CD4-positive, alpha-beta T cell treated with Interleukin-17A for 1 hour (primary cell): ENCODE measurements around the gene TBC1D1.
A peak's percentile ranks its signal among the peaks of the same experiment; 100 is the strongest.
"Not testable (repeated sequence)": the region's sequence is repeated elsewhere in the genome, so short reads cannot be mapped to it uniquely, and the experiment has no call there.

Experiments used
- DNase-seq: peaks from one replicate; pipeline ENCODE4 v3.0.0-alpha.2; 2020

The TBC1D1 gene

DNA sequence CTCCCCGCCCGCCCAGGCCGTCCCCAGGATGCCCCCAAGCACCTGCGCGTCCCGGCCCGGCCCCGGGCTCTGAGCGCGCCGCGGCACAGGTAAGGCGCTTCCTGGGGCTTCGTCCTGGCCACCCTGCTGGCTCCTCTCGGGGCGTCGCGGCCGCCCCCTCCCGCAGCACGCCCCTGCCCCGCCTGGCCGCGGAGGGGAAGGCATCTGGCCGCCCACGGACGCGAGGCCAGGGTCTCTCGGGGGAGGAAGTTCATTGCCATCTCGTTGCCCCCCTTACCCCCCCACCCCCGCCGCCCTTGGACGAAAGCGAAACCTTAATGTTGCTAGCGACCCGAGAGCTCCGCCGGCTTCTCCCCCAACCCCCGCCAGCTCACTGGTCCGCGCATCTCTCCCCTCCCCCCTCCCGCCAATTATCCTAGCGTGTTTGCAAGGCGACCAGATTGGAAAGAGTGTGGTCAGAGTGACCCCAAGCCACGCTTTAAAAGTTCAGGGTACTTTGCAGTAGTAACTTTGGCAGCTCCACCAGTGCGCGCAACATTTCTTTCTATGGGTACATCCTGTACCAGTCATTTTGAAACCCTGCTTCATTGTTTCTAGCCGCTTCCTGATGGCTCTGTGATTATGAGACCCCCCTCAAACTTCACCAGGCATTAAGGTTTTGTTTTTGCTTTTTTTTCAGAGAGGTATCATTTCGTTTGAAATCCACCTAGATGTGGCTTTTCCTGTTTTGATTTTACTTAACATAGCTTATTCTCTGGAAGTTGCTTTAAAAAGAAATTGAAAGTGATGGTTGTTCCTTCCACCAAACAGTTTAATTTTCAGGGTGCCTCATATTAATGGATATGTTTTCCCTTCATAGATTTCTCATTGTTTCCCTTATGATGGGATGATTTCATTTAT is 626 bp downstream of the TBC1D1 start:
- DNase-seq = peak; percentile 65

DNA sequence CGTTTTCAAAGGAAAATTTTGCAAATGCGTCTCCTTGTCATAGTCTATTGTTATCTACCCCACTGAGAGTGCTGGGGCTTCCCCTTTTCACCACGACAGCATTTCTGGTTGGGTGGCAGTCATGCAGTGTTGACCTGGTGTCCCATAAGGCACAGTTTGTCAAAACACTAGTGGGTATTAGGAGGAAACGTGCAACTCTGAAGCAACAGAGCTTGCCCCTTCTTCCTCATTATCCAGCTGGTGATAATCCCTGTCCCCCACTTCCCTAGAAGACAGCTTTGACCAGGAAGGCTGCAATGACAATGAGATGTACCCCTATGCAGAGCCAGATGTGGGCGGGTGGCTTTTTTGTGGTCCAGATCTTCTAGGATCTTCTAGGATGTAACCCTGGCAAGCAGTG is 1.8 kb downstream of the TBC1D1 start:
- DNase-seq = peak; percentile 71

DNA sequence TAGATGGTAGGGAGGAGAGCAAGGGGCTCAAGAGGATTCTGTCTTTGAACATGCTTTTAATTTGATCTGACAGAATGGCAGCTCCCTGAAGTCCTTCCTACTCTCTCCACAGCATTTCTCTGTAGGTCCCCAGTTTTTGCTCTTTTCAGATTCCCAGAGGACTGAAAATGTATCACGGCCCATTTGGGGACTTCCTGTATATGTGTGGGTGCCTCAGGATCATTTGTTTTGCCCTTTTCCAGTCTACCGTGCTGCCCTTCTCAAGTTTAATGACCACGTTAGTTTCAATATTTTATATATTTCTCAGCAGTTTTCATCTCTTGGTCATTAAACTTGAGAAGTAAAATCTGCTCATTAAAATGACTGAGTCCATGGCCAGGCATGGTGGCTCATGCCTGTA is 2.3 kb downstream of the TBC1D1 start:
- no peak for DNase-seq

GRCh38 chr4:37895271-37895670 is 4.4 kb downstream of the TBC1D1 start:
- no peak for DNase-seq

GRCh38 chr4:37896206-37896860 is 5.4 kb downstream of the TBC1D1 start:
- DNase-seq = no peak

DNA sequence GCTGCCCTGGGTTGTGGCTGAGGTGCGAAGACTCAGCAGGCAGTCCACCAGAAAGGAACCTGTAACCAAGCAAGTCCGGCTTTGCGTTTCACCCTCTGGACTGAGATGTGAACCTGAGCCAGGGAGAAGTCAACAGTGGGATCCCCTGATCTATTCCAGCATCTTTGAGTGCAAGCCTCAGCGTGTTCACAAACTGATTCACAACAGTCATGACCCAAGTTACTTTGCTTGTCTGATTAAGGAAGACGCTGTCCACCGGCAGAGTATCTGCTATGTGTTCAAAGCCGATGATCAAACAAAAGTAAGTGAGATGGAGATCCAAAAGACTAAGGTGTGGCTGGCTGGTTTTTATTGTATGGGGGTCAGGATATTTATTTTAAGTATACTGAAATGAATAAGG is 11.3 kb downstream of the TBC1D1 start:
- no peak for DNase-seq

DNA sequence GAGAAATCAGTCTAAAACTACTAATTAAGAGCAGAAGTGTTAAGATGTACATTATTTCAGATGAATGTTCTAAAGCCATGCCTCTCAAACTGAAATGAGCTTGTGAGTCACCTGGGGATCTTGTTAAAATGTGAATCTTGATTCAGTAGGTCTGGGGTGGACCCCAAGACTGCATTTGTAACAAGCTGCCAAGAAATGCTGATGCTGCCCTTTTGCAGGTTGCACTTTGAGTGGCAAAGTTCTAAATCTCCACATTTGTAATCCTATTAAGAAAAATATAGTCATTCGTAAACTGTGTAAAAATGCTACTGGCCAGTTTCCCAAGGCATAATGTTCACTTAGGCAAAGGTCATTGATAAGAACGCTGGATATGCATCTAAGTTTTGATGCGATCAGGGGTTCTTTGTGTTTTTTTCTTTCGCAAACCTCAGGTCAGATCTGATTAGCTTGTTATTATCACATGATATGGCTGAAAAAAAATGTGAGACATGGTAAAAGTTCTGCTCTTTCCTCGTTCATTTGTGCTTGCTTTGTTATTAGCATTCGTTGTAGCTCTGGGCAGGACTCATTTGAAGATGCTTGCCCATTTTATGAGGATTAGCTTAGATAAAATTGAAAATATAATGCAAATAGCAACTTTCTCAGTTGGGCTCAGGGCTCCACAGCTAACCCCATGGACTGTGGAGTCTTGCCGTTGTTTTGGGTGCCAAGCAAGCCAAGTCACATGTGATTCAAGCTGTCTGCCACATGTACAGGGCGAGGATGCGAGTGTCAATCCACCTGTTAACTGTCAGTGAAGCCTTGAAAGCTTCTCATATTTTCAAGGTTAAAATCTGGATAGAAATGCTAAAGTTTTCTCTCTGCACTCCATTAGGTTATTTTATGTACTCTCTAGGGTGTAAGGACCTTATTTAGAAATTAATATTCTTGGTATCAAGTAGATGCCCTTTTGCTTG is 12.1 kb downstream of the TBC1D1 start:
- no peak for DNase-seq

GRCh38 chr4:37903901-37904300 is 13.0 kb downstream of the TBC1D1 start:
- DNase-seq = no peak

DNA sequence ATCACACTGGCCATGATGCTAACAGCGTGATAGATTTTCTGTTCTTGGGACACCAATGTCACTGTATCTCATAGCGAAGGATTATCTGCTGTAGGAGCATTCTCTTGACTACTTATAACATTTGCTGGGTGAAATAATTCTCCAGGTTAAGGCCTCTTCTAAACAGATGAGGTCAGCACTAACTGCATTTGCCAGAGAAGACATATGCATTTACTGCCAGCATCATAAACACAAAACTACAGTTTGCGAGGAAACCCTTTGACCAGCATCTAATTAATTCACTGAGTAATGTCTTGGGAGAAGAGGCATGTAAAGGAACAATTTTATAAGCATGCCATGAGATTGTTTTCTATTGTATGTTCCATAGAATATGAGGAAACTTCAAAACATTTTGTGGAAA is 13.9 kb downstream of the TBC1D1 start:
- no peak for DNase-seq

- no peak for DNase-seq
Measured at GRCh38 chr4:37905533-37906169, 14.8 kb downstream of the TBC1D1 start.

DNA sequence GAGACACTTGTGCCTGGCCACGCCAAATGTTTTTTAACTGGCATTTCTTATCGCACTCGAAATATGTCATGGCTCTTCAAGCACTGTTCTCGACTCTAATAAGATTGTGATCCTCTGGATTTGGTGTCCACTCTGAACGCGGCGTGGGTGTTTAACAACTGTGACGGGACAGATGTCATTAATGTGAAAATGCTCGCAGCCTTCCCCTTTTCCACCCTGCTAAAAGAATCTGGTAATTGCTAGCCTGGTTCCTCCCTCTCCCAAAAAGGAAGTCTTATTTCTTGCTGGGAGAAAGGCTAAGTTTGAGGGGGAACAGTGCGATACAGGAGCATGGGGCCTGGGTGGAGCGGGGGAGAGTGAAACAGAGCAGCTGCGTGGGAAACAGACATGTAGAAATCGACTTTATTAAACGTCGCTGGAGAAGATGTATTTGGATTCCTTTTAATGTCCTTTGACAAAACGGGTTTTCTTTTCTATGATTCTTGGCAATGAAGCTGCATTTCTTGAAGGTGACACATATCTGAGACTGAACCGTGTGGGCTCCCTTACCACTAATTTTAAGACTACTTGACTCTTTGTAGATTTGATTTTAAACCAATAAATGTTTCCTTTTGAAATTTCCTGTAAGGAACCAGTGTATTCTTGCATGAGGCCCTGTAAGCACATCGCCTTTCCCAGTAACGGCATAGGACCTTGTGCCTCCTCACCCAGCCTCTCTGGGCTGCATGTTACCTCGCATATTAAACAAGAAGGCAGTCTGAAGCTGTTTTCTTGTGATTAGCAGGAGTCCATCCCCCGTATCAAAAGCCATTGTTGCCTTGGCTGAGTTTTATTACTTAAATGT is 17.8 kb downstream of the TBC1D1 start:
- DNase-seq = no peak

GRCh38 chr4:37909332-37910090 is 18.6 kb downstream of the TBC1D1 start:
- DNase-seq = no peak

DNA sequence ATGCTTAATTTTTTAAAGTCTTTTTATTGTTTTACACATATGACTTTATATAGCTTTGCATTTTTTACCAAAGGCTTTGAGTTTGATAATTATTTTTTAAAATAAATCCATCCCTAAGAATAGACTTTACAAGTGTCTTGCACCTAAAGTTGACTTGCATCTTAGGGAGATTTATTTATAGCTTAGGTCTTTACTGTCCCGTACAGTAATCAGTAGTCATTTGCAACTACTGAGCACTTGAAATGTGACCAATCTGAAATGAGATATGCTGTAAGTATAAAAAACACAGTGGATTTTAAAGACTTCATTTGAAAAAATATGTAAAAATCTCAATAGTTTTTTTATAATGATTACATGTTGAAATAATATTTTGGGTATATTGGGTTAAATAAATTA is 19.2 kb downstream of the TBC1D1 start:
- no peak for DNase-seq

DNA sequence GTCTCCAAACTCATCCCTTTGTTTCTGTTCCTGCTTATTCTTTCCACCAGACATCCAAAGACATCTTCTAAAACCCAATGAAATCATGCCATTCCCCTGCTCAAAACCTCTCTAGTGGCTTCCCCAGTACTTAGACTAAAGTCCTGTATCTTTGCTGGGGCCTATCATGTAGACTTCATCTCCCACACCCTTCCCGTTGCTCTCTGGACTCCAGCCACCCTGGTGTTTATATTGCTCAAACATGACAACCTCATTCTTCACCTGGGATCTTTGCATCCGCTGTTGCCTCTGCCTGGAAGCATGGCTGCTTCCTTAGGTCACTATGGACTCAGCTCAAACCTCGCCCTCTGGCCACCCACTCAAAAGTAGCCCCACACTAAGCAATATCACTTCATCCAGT is 23.7 kb downstream of the TBC1D1 start:
- no peak for DNase-seq

DNA sequence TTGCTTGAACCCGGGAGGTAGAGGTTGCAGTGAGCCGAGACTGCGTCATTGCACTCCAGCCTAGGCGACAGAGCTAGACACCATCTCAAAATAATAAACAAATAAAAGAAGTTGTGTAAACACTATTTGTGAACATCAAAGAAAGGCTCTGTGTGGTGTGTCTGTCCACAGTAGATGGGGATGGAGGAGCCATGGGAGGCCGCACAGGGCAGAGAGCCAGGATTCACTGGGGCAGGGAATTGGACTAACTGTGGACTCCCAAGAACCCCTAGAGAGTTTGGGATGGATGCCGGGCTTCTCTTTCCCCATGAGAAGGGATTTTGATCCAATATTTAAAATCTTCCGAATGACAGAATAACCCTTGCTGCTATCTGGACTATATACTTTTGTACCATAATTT is 26.5 kb downstream of the TBC1D1 start:
- DNase-seq = no peak

- DNase-seq = no peak
Measured at GRCh38 chr4:37918653-37919052, 27.8 kb downstream of the TBC1D1 start.

DNA sequence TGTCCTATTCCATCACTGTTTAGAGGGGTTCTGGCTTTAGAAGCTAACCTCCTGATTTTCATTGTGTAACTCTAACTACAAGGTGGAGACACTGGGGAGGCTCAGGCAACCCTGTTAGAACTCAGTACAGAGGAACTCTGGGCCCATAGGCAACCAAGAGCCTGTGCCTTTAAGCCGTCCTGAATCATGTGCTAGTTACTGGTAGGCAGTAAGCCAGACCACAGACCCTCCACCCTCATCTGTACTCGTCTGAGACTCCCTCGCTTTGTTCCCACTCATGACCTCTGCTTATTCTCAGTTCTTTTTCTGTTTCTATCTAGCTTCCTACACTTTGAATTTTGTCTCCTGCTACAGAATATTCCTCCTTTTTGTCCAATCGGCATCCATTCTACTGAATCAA is 31.4 kb downstream of the TBC1D1 start:
- no peak for DNase-seq

DNA sequence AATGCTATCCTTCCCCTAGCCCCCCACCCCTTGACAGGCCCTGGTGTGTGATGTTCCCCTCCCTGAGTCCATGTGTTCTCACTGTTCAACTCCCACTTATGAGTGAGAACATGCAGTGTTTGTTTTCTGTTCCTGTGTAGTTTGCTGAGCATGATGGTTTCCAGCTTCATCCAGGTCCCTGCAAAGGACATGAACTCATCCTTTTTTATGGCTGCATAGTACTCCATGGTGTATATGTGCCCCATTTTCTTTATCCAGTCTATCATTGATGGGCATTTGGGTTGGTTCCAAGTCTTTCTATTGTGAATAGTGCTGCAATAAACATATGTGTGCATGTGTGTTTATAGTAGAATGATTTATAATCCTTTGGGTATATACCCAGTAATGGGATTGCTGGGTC is 32.2 kb downstream of the TBC1D1 start:
- DNase-seq = not testable (repeated sequence)

- no peak for DNase-seq
Measured at GRCh38 chr4:37924946-37925345, 34.1 kb downstream of the TBC1D1 start.

- no peak for DNase-seq
Measured at GRCh38 chr4:37927434-37927833, 36.5 kb downstream of the TBC1D1 start.
